Dermis microvascular lymphatic vessel endothelial cell (primary cell): ENCODE results near the gene TRAPPC10. TPM values are rescaled to one million over a fixed set of nuclear protein-coding genes. Genes with fewer than 3 reads are reported as not detected.
A peak's percentile ranks its signal among the peaks of the same experiment; 100 is the strongest.

Source experiments
- DNase-seq, 2 donors: peaks; one replicate each; pipeline versions ENCODE4 v3.0.0 to v3.0.0-alpha.2; 2010; ENCODE audit warnings: low read depth in 2 of 2
- total RNA-seq: library from RNA; depleted of rRNA; stranded (reverse); fragments of >200 nt; gene quantifications from 2 replicates; pipeline ENCODE4 v1.2.1, GENCODE V29; 2014

The TRAPPC10 gene
- total RNA-seq, 1 donor from 2014 or later = 16.7 TPM

GRCh38 chr21:44039828-44040227, 27.7 kb downstream of the TRAPPC10 start:
- no peak for DNase-seq

GRCh38 chr21:44043613-44044012, 31.5 kb downstream of the TRAPPC10 start:
- no peak for DNase-seq

GRCh38 chr21:44046734-44047133, 34.6 kb downstream of the TRAPPC10 start:
- DNase-seq = no peak

- DNase-seq = no peak
These were observed 36.0 kb downstream of the TRAPPC10 start for GRCh38 chr21:44047996-44048560.

GRCh38 chr21:44049182-44049581, 37.1 kb downstream of the TRAPPC10 start:
- peak in 1 of 2 donors; percentile 11 for DNase-seq

- peak in 1 of 2 donors; percentile 57 for DNase-seq
These were observed 37.5 kb downstream of the TRAPPC10 start for GRCh38 chr21:44049606-44050005.

- DNase-seq = no peak
These were observed 38.2 kb downstream of the TRAPPC10 start for GRCh38 chr21:44050276-44050675.

- DNase-seq = no peak
These were observed 39.4 kb downstream of the TRAPPC10 start for GRCh38 chr21:44051462-44051941.

- no peak for DNase-seq
These were observed 40.1 kb downstream of the TRAPPC10 start for GRCh38 chr21:44052071-44052829.

GRCh38 chr21:44052830-44053226, 40.7 kb downstream of the TRAPPC10 start:
- DNase-seq = no peak

- no peak for DNase-seq
These were observed 41.5 kb downstream of the TRAPPC10 start for GRCh38 chr21:44053567-44053966.

- no peak for DNase-seq
These were observed 42.6 kb downstream of the TRAPPC10 start for GRCh38 chr21:44054710-44055109.

GRCh38 chr21:44057055-44057454, 44.9 kb downstream of the TRAPPC10 start:
- no peak for DNase-seq

GRCh38 chr21:44057960-44058651, 46.0 kb downstream of the TRAPPC10 start:
- no peak for DNase-seq

GRCh38 chr21:44058652-44058964, 46.5 kb downstream of the TRAPPC10 start:
- no peak for DNase-seq

GRCh38 chr21:44058981-44059380, 46.9 kb downstream of the TRAPPC10 start:
- DNase-seq = no peak

GRCh38 chr21:44059710-44060109, 47.6 kb downstream of the TRAPPC10 start:
- no peak for DNase-seq

- no peak for DNase-seq
These were observed 50.3 kb downstream of the TRAPPC10 start for GRCh38 chr21:44062380-44062779.

GRCh38 chr21:44063151-44063912, 51.2 kb downstream of the TRAPPC10 start:
- DNase-seq = no peak

- no peak for DNase-seq
These were observed 52.8 kb downstream of the TRAPPC10 start for GRCh38 chr21:44064852-44065403.

- DNase-seq = no peak
These were observed 53.3 kb downstream of the TRAPPC10 start for GRCh38 chr21:44065428-44065827.

- DNase-seq = no peak
These were observed 54.0 kb downstream of the TRAPPC10 start for GRCh38 chr21:44066116-44066515.
